IPS-11a (cell line): Measurements from ENCODE around the gene EGFL8.
"Not testable (repeated sequence)": the region's sequence is repeated elsewhere in the genome, so short reads cannot be mapped to it uniquely, and the experiment has no call there.

Experiments used
- H3K4me3 ChIP-seq: one replicate; pipeline ENCODE4 v1.5.1; 2013; ENCODE audit warnings: low read depth, low read length, control low read depth

The EGFL8 gene

GRCh38 chr6:32194825-32195651, 30.6 kb downstream of the EGFL8 start:
- peak overlapping the region; percentile 44 for H3K4me3 ChIP-seq

GRCh38 chr6:32195652-32195901, 31.2 kb downstream of the EGFL8 start:
- peak overlapping the region; percentile 75 for H3K4me3 ChIP-seq

- peak overlapping the region; percentile 75 for H3K4me3 ChIP-seq
These were observed 31.7 kb downstream of the EGFL8 start for GRCh38 chr6:32195902-32196681.

- H3K4me3 ChIP-seq: peak overlapping the region; percentile 75
These were observed 32.6 kb downstream of the EGFL8 start for GRCh38 chr6:32196682-32197616.

GRCh38 chr6:32198345-32198696, 33.9 kb downstream of the EGFL8 start:
- no peak overlapping the region for H3K4me3 ChIP-seq

- no peak overlapping the region for H3K4me3 ChIP-seq
These were observed 34.5 kb downstream of the EGFL8 start for GRCh38 chr6:32198866-32199265.

- H3K4me3 ChIP-seq: no peak overlapping the region
These were observed 36.5 kb downstream of the EGFL8 start for GRCh38 chr6:32200711-32201475.

- no peak overlapping the region for H3K4me3 ChIP-seq
These were observed 37.8 kb downstream of the EGFL8 start for GRCh38 chr6:32202186-32202585.

GRCh38 chr6:32203426-32204267, 39.3 kb downstream of the EGFL8 start:
- no peak overlapping the region for H3K4me3 ChIP-seq

GRCh38 chr6:32204268-32204715, 39.9 kb downstream of the EGFL8 start:
- no peak overlapping the region for H3K4me3 ChIP-seq

GRCh38 chr6:32208996-32209395, 44.6 kb downstream of the EGFL8 start:
- H3K4me3 ChIP-seq: no peak overlapping the region

- no peak overlapping the region for H3K4me3 ChIP-seq
These were observed 45.8 kb downstream of the EGFL8 start for GRCh38 chr6:32210191-32210601.

- H3K4me3 ChIP-seq: not testable (repeated sequence)
These were observed 47.0 kb downstream of the EGFL8 start for GRCh38 chr6:32211432-32211831.

GRCh38 chr6:32212076-32212760, 47.8 kb downstream of the EGFL8 start:
- no peak overlapping the region for H3K4me3 ChIP-seq

GRCh38 chr6:32213649-32214048, 49.3 kb downstream of the EGFL8 start:
- H3K4me3 ChIP-seq: no peak overlapping the region

- H3K4me3 ChIP-seq: no peak overlapping the region
These were observed 49.7 kb downstream of the EGFL8 start for GRCh38 chr6:32214126-32214525.

- no peak overlapping the region for H3K4me3 ChIP-seq
These were observed 51.2 kb downstream of the EGFL8 start for GRCh38 chr6:32215617-32216016.

GRCh38 chr6:32216285-32216684, 51.9 kb downstream of the EGFL8 start:
- H3K4me3 ChIP-seq: no peak overlapping the region

GRCh38 chr6:32216998-32217397, 52.6 kb downstream of the EGFL8 start:
- H3K4me3 ChIP-seq: no peak overlapping the region
